Mucosa of descending colon (tissue), 3 donors: Measurements from ENCODE around the gene ALKBH3. TPM values are rescaled to one million over a fixed set of nuclear protein-coding genes. Genes with fewer than 3 reads are reported as not detected.

Experiments
- ATAC-seq: fragments of 200-7000 bp; cut with Tn5 transposase; one replicate; pipeline ENCODE4 v1.9.1; 2020; ENCODE audit warnings: mild to moderate bottlenecking, moderate library complexity
- DNase-seq, 3 donors: peaks; one replicate each; pipeline ENCODE4 v3.0.0-alpha.2; 2020
- H3K36me3 ChIP-seq: fragments of 200-600 bp; one replicate; pipeline ENCODE4 v1.8.0; 2021; ENCODE audit warnings: low read depth, mild to moderate bottlenecking
- H3K4me1 ChIP-seq: fragments of 200-600 bp; one replicate; pipeline ENCODE4 v1.8.0; 2021; ENCODE audit warnings: low read depth, mild to moderate bottlenecking
- H3K4me3 ChIP-seq: fragments of 200-600 bp; one replicate; pipeline ENCODE4 v1.8.0; 2021; ENCODE audit warnings: mild to moderate bottlenecking
- H3K9me3 ChIP-seq: fragments of 200-600 bp; one replicate; pipeline ENCODE4 v1.8.0; 2021; ENCODE audit warnings: mild to moderate bottlenecking
- intact Hi-C, 2 donors: fragments of 100-400 bp; cut with DNase I in 1 of 2; cut with micrococcal nuclease in 1 of 2; formaldehyde crosslinking; loops; one replicate each; pipeline versions ENCODE4 v1.11.0 to v1.11.1; 2022; cut with DNase I, micrococcal nuclease
- total RNA-seq, 3 donors: library from RNA; stranded (reverse); fragmentation: NEBNext Ultra II Directional in 2 of 3; extraction: Animal tissue kit (Norgen Biotek cat#: 25700) in 2 of 3; gene quantifications; one replicate each; pipeline versions ENCODE4 v1.2.1 to v1.2.4, GENCODE V29; 2021 to 2023
- TF ChIP-seq, protein P1 (sequence below): fragments of 200-600 bp; IDR thresholded peaks from one replicate; pipeline ENCODE4 v1.8.0; 2022; ENCODE audit warnings: antibody characterized with exemption, mild to moderate bottlenecking
- donor health status: DM: no; HTN: no; CAD: no; lungs with moderate emphysema.
- donor health status: DM: no; HTN: no; CAD: no.
- donor health status: DM: no; HTN: yes; CAD: no.

ALKBH3 gene
- total RNA-seq, 3 donors from 2014 or later: 18.9 to 27.7 (median 27.0) TPM

GRCh38 chr11:43872995-43873394, 7.6 kb upstream of the ALKBH3 start:
- intact Hi-C loops: no loop called here
- Histone ChIP-seq H3K9me3 (no peaks in the 10 kb centered on the region), H3K4me1 (no peaks in the 10 kb centered on the region), H3K36me3 (no peaks in the 10 kb centered on the region), H3K4me3 (no peak overlapping the region)
- no peak for ATAC-seq
- no peak for DNase-seq
- TF ChIP-seq, protein P1, sequence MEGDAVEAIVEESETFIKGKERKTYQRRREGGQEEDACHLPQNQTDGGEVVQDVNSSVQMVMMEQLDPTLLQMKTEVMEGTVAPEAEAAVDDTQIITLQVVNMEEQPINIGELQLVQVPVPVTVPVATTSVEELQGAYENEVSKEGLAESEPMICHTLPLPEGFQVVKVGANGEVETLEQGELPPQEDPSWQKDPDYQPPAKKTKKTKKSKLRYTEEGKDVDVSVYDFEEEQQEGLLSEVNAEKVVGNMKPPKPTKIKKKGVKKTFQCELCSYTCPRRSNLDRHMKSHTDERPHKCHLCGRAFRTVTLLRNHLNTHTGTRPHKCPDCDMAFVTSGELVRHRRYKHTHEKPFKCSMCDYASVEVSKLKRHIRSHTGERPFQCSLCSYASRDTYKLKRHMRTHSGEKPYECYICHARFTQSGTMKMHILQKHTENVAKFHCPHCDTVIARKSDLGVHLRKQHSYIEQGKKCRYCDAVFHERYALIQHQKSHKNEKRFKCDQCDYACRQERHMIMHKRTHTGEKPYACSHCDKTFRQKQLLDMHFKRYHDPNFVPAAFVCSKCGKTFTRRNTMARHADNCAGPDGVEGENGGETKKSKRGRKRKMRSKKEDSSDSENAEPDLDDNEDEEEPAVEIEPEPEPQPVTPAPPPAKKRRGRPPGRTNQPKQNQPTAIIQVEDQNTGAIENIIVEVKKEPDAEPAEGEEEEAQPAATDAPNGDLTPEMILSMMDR: no peak

DNA sequence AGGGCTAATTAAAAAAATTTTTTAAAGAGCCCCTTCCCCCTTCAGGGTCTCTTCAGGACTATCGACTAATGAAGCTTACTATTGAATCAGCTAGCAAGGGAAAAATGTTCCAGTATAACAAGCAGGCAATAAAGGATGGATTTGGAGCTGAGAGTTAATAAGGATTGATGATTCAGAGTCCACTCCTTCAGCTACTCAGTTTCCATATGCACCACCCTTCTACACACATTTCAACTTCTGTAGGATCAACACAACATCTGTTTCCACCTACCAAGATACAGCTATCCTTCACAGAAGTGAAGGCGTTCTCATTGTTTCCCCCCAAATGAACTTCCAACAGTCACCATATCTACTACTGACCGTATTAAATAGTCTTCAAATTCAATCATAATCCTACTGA, 6.6 kb upstream of the ALKBH3 start:
- Histone ChIP-seq H3K9me3 (no peaks in the 10 kb centered on the region), H3K4me1 (no peaks in the 10 kb centered on the region), H3K4me3 (no peak overlapping the region), H3K36me3 (no peaks in the 10 kb centered on the region)
- DNase-seq (no peak), ATAC-seq (no peak)
- intact Hi-C loops: no loop called here
- TF ChIP-seq, protein P1: no peak

DNA sequence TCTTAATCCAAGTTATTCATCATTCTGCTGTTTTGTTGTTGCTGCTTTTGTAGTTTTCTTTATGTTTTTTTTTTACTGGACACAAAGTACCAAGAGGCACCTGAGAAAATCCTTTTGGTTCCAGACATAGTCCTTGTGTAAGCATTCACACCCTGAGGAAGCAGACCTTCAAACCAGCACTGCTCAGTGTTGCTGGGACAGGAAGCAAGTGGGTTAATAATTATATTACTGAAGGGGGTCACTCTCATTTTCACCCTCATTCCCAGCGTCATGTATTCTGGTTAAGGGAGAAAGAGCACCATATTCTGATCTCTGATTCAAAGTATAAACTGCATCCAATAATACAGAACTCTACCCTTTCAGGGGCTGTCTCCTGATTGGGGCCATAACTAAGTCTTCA, 5.9 kb upstream of the ALKBH3 start:
- no peak for DNase-seq
- H3K36me3 ChIP-seq: no peaks in the 10 kb centered on the region
- no peak overlapping the region for H3K4me3 ChIP-seq
- no peaks in the 10 kb centered on the region for H3K4me1 ChIP-seq
- H3K9me3 ChIP-seq: no peaks in the 10 kb centered on the region
- TF ChIP-seq, protein P1: no peak
- intact Hi-C loops: no loop called here
- ATAC-seq: no peak

GRCh38 chr11:43879789-43880639, 617 bp upstream of the ALKBH3 start:
- TF ChIP-seq, protein P1: no peak
- Histone ChIP-seq H3K4me1 (peaks cover 6% of the 10 kb centered on the region), H3K36me3 (peaks cover 5% of the 10 kb centered on the region), H3K9me3 (no peaks in the 10 kb centered on the region), H3K4me3 (peak overlapping the region; percentile 64)
- ATAC-seq (peak; percentile 45), DNase-seq (no peak)
- intact Hi-C loops: no loop called here

GRCh38 chr11:43892851-43893250, 12.2 kb downstream of the ALKBH3 start:
- no peak for ATAC-seq
- H3K36me3 ChIP-seq: no peaks in the 10 kb centered on the region
- H3K4me3 ChIP-seq: no peak overlapping the region
- intact Hi-C loops: loop anchor here (5.0 to 10.0 kb wide), 2 partner anchors 142 to 144 kb away; no protein-coding TSS in a partner anchor
- TF ChIP-seq, protein P1: no peak
- no peak for DNase-seq
- no peaks in the 10 kb centered on the region for H3K9me3 ChIP-seq
- H3K4me1 ChIP-seq: no peaks in the 10 kb centered on the region
